H1 (cell line): ENCODE measurements around the gene ZNF200.
"Not testable (repeated sequence)": the region's sequence is repeated elsewhere in the genome, so short reads cannot be mapped to it uniquely, and the experiment has no call there.

Experiments
- ATF2 ChIP-seq: IDR thresholded peaks from 2 replicates; pipeline ENCODE4 v1.6.1; 2012; ENCODE audit warnings: low read length, inconsistent platforms
- BACH1 ChIP-seq: IDR thresholded peaks from 2 replicates; pipeline ENCODE4 v1.6.1; 2012; ENCODE audit warnings: low read length, improper control_type of control experiment
- CEBPB ChIP-seq: IDR thresholded peaks from 2 replicates; pipeline ENCODE4 v1.6.1; 2012; ENCODE audit warnings: low read depth, low read length
- CHD7 ChIP-seq: fragments of 300-600 bp; sonication (generic); IDR thresholded peaks from 2 replicates; pipeline ENCODE4 v1.7.1; 2012; ENCODE audit warnings: low read length, moderate library complexity, mild to moderate bottlenecking, inconsistent platforms; ENCODE audit not compliant: insufficient replicate concordance
- CTCF ChIP-seq, 3 experiments: IDR thresholded peaks; 1 replicate in 2 of 3; 2 replicates in 1 of 3; pipeline versions ENCODE4 v1.5.1 to v1.6.1; 2011; ENCODE audit warnings: low read length in 3 of 3, mild to moderate bottlenecking in 3 of 3, inconsistent platforms in 2 of 3, low read depth in 1 of 3, moderate library complexity in 1 of 3; ENCODE audit not compliant: insufficient read depth in 1 of 3; ENCODE audit errors: control extremely low read depth in 1 of 3
- EP300 ChIP-seq, 2 experiments: IDR thresholded peaks; 1 replicate in 1 of 2; 2 replicates in 1 of 2; pipeline ENCODE4 v1.6.1; 2011 to 2012; ENCODE audit warnings: low read depth in 2 of 2, low read length in 2 of 2, mild to moderate bottlenecking in 2 of 2, borderline replicate concordance in 1 of 2, inconsistent platforms in 1 of 2, moderate library complexity in 1 of 2
- EZH2 ChIP-seq: fragments of 200-600 bp; sonication (generic); IDR thresholded peaks from 2 replicates; pipeline ENCODE4 v1.7.1; 2012; ENCODE audit warnings: low read depth, mild to moderate bottlenecking, moderate library complexity, low read length, inconsistent platforms; ENCODE audit not compliant: severe bottlenecking
- KDM5A ChIP-seq: fragments of 200-600 bp; IDR thresholded peaks from 2 replicates; pipeline ENCODE4 v1.7.1; 2012; ENCODE audit warnings: mild to moderate bottlenecking, low read length, inconsistent platforms, mixed read lengths
- POLR2A ChIP-seq, 2 experiments: IDR thresholded peaks; 1 replicate in 1 of 2; 2 replicates in 1 of 2; pipeline ENCODE4 v1.6.1; 2011; ENCODE audit warnings: low read depth in 2 of 2, low read length in 2 of 2, mild to moderate bottlenecking in 2 of 2; ENCODE audit errors: control extremely low read depth in 1 of 2
- SIN3A ChIP-seq, 2 experiments: IDR thresholded peaks in 1 of 2; conservative IDR thresholded peaks in 1 of 2; 2 replicates each; pipeline ENCODE4 v1.6.1; 2011 to 2012; ENCODE audit warnings: low read length in 2 of 2, improper control_type of control experiment in 1 of 2, low read depth in 1 of 2, mild to moderate bottlenecking in 1 of 2
- TAF1 ChIP-seq: IDR thresholded peaks from 2 replicates; pipeline ENCODE4 v1.6.1; 2011; ENCODE audit warnings: mild to moderate bottlenecking, low read depth, low read length

- TF ChIP-seq EZH2; SIN3A (conservative IDR thresholded peaks at IDR 0.05 in 1 of 2, IDR thresholded peaks at IDR 0.05 in 1 of 2; ENCODE audit: low read depth in 1 of 2, low read length in 2 of 2); CEBPB; TAF1; BACH1; ATF2; CTCF (IDR thresholded peaks at IDR 0.05; ENCODE audit: control extremely low read depth in 1 of 3, insufficient read depth in 1 of 3, low read depth in 1 of 3, low read length in 3 of 3); POLR2A (IDR thresholded peaks at IDR 0.05; ENCODE audit: control extremely low read depth in 1 of 2, low read depth in 2 of 2, low read length in 2 of 2); CHD7; KDM5A: not testable (repeated sequence)
- peak in 1 of 2 experiments; percentile 72; a peak in 1 of 3 replicates for TF ChIP-seq EP300 (IDR thresholded peaks at IDR 0.05; ENCODE audit: borderline replicate concordance in 1 of 2, low read depth in 2 of 2, low read length in 2 of 2)
These were observed 29.0 kb downstream of the ZNF200 start for GRCh38 chr16:3205939-3206338.
